GM19099 (cell line): ENCODE measurements around the gene FGF14.

Experiments
- POLR2A ChIP-seq: IDR thresholded peaks from 3 replicates; pipeline ENCODE4 v1.6.1; 2011; ENCODE audit warnings: low read depth; ENCODE audit not compliant: insufficient read length; ENCODE audit errors: extremely low read depth

FGF14 gene

DNA sequence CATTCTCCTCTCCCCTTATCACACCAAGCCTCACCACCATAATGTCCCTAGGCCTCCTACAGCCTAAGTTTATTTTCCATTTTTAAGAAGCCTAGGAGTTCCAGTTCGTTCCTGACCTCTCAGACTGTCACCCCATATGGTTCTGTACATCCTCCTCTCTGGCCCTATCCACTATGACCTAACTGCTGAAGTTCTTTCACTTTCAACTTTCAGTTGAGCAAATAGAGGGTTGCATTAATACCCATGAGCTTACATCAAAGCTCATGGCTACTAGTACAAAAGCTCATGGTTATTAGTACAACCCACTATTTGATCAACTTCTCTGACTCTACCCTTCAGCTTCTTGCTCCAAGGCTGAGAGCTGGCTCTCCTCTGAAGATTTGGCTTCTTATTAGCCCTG is 72.9 kb downstream of the FGF14 start:
- no peak for TF ChIP-seq POLR2A

DNA sequence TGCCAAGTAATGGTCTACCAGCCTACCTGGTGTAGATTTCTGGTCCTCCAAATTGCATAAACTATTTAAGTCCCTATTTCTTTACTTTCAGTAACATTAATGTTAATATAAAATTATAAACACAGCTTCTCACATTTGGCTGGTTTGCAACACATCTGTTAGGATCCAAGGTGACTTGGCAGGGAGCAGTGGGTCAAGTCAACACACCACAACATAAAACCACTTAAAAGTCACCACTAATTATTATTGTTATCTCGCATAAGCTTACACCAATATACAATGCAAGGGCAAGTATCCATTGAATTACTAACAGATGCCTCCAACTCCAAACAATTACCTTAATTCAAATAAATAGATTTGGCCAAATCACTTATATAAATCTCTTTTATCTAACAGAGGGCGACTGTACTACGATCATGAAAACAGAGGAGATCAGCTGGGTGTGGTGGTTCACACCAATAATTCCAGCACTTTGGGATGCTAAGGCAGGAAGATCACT is 74.7 kb downstream of the FGF14 start:
- TF ChIP-seq POLR2A: no peak

DNA sequence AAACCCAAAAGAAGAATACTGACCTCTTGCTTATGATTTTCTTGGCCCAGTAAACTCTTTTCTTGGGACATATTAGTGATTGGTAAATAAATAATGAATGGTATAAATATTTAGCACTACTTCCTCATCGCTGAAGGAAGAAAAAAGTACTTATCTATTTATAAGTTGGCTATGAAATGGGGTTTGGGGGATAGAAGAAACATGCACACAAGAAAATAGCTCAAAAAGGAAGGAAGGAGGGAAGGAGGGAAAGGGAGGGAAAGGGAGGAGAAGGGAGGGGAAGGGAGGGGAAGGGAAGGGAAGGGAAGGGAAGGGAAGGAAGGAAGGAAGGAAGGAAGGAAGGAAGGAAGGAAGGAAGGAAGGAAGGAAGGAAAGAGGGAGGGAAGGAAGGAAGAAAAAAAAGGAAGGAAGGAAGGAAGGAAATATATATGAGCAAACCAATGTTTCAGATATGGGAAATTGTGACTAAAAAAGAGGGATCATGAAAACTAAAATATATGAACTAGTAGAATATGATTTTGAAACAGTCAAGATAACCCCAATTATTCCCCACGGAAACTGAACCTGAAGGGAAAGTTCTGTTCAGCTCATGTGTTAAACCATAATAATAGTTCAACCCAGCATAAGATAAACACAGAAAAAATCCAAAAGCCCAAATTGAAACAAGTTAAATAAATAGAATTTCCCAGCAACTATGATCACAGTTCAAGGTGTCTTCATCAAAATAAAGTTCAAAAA is 75.3 kb downstream of the FGF14 start:
- TF ChIP-seq POLR2A: no peak

DNA sequence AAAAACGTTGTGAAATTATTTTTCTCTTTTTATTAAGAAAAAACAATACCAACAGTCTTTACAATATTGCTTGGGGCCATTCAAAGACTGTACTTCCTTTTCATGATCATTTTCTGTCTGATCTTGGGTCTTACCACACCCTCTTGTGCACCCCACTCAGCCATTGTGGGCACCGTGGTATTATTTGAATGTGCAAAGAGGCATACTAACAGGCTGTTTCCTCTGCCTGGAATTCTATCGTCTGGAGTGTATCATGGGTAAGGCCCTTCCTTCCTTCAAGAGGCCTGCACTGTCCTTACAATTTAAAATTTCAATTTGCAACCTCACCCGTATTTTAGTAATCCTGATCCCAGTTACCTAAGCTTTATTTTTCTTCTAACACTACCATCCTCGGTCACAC is 76.5 kb downstream of the FGF14 start:
- no peak for TF ChIP-seq POLR2A

DNA sequence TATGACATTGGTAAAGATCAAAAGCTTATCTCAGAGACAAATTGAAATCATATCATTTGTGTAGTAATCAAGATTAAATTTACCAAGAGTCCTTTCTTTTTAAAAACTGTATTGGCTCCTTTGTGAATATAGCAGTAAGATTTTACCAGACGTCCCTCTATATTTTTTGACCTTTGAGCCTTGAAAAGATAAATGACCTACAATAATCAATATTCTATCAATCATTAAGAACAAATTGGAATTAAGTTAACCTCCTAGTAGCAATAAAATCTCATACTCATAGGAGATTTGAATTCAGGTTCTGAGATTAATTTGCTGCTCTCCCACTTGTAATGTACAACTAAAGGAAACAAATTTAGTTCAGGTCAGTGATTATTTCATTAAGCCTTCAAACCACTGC is 78.3 kb downstream of the FGF14 start:
- no peak for TF ChIP-seq POLR2A

DNA sequence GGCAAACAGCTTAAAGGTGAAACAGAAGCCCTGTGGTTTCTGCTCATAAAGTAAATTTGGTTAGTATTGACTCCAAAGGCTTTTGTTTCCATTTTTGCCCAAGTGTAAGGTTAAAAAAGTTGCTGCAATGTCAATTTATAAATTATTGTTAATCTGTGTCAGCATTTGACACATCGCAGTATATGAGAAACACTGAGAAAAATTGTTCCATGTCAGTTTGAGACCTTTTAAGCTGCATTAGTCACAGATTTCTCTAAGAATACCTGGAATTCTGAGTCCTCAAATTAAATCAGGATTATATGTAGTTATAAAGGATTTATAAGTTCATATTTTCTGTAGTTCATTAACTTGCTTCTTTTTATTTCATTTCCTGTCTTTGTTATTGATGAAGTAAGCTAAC is 78.8 kb downstream of the FGF14 start:
- TF ChIP-seq POLR2A: no peak

DNA sequence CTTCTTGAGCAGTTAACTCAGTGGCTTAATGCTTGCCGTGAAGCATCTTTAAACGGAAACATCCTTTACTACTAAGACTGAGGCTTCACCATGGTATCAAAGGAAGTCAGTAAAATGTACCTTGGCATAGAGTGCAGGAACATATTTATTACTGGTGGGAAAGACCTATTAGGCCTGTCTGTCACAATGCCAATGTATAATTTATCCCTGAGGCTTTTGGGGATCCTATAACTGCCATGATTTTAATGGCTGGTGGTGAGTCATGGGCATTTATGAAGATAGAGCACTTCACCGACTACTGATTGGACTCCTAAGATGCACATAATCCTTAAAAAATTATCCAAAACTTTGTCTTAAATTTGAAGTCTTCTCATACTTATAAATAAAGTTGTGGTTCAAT is 79.6 kb downstream of the FGF14 start:
- TF ChIP-seq POLR2A: no peak

DNA sequence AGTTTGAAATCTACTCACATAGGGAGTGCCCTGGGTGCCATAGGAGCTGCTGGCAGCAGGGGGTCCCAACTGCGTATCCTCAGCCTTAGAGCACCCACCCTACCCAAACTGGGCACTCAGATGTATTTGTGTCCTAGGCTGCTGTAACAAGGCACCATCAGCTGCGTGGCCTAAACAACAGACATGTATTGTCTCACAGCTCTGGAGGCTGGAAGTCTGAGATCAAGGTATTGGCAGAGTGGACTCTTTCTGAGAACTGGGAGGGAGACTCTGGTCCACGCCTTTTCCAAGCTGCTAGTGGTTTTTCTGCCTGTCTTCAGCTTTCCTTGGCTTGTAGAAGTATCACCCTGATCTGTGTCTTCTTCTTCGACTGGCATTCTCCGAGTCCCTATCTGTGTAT is 83.6 kb downstream of the FGF14 start:
- TF ChIP-seq POLR2A: no peak

DNA sequence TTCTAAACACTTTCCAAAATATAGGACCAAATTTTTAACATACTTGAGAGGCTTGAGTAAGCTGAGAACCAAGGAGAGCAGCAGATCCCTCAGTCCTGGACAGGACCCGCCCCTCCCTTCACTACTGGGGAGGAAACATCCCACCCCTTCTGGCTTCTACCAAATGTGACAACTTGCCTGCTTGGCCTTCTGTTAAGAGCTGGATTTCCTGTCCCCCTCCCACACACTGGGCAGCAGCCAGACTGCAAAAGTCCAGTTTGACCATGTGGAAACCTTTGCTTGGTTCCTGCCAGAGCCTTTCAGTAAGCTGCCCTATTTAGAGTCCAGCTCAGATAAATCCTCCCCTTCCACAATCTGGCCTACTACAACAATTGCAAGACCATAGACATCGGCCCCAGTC is 84.3 kb downstream of the FGF14 start:
- no peak for TF ChIP-seq POLR2A

DNA sequence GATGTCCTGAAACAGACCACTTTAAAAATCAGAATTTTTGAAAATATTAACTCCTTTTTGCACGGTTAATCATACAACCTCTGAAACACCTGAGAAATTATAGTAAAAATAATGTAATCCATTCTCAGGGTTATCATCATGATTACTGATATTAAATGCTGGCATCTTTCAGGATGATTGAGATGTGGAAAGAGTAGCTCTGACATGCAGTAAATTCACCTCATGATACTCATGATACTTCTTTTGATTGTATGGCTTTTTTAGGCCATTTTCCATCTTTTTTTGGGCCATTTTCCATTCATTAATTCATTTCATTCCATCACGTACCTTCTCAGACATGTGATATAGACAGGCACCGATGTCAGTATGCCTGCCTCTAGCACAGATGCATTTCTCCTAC is 85.1 kb downstream of the FGF14 start:
- TF ChIP-seq POLR2A: no peak

DNA sequence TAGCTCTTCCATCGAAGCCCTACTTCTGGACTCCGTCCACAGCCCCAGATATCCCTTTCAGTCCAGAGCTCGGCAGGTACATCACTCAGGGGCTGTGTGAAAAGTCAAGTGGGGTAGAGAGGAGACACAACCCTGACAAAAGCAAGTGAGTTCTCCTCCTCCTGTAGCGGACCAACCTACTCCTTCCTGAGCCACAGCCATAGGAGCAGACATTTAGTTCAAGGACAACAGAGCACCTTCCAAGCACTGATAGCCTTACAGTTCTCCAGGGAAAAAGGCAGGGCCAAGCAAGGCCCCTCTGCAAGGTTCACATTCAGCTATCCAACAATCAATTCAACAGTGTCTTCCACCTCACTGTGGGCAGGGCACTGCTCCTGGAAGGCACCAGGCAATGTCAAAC is 89.0 kb downstream of the FGF14 start:
- no peak for TF ChIP-seq POLR2A

DNA sequence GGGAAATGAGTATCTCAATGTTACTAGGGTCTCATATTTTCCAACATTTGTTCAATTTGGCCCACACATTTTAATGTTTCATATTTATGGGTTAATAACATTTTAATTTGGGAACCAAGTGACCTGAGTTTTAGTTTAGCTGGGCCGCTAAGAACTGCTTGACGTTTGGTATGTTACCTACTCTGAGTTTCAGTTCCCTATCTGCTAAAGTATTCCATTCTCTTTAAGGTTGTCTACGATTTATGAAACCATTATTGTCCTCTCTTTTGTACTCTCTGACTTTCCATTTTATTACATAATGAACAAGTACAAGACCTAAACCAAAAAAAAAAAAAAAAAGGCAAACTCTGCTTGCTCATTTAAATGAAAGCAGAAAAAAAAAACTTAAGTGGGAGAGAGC is 89.9 kb downstream of the FGF14 start:
- TF ChIP-seq POLR2A: no peak

DNA sequence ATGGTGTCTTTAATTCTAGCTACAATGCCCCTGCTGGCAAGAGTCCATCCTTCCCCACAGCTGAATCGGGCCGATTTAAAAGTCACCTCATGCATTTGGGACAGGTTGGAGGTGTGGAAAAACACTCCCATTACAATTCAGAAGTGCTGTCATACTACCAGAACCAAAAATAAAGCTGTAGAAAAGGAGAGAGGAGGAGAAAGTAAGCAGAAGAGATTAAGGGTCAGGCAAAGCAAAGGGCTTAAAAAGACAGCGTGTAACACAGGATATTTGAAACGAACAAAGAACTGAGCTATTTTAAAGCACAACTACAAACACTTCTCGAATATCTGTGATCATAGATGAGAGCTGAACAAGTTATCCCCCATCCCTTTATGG is 90.4 kb downstream of the FGF14 start:
- TF ChIP-seq POLR2A: no peak

DNA sequence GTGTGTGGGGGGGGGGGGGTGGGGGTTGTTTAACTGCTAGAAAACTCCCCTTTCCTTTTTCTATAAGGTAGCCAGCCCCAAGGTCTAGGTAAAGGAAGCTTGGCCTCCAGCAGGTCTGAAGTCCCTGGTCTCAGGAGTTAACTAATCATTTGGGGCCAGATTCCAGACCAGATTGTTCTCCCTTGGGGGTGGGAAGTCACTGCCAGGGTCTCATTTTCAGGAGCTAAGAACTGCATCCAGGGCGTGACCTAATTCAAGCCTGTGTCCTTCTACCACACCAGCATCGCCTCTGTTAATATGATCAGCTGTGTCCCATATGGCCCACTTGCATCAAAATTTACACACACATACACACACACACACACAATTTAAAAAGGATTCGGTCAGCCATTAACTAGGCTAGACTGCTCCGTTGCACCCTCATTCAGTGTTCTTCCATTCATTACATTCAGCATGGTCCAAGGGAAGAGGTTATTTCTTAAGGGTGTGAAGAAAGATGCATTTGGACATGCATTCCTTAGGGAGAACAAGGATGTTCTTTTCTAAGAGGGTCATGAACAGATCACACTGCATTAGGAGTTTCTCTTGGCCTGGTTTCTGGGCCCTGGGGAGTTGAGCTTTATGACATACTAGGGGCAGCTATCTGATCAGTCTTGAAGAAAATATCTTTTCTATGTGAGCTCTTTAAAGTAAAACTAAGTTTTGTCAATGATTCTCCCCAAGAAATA is 91.0 kb downstream of the FGF14 start:
- TF ChIP-seq POLR2A: no peak

DNA sequence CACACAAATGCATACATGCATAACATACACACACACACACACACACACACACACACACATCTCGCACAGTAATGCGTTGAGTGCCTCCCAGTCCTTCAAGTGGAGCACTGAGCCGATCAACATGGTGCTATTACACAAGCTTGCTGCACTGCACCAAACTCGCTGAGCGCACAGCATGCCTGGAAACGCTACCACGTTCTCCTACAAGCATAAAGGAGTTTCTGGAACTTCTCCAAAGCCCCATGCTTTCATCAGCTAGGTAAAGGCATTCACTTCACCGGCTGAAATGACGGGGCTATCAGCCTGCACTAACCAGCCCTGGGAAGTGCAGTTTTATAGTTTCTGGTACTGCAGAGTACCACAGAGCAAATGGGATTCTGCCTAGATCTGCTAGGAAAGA is 92.7 kb downstream of the FGF14 start:
- no peak for TF ChIP-seq POLR2A

DNA sequence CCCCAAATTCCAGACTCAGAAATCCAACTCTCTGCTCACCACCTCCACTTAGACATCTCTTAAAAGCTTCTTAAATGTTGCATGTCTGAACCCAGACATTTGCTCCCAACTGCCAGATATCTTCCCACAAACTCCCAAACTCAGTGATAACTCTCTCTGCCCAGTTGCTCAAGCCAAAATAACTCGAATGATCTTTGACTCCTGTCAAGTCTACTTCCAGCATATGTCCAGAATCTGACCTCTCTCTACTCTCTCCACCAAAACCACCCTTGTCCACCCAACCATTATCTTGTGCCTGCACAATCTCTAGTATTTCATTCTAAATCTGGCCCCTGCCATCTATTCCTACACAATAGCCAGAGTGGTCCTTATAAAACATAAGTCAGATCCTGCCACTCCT is 99.3 kb downstream of the FGF14 start:
- no peak for TF ChIP-seq POLR2A
